GM23248 (cell line): ENCODE measurements around the gene HSD17B12.
"Not testable (repeated sequence)": the region's sequence is repeated elsewhere in the genome, so short reads cannot be mapped to it uniquely, and the experiment has no call there.

Experiments
- EZH2 ChIP-seq: fragments of 200-600 bp; sonication (generic); IDR thresholded peaks from 2 replicates; pipeline ENCODE4 v1.6.1; 2018; ENCODE audit warnings: antibody characterized with exemption, mild to moderate bottlenecking; ENCODE audit not compliant: insufficient read depth, poor library complexity, severe bottlenecking
- EZH2phosphoT487 ChIP-seq: fragments of 200-600 bp; sonication (generic); IDR thresholded peaks from 2 replicates; pipeline ENCODE4 v1.6.1; 2018; ENCODE audit warnings: antibody characterized with exemption, moderate library complexity, mild to moderate bottlenecking, low read depth; ENCODE audit not compliant: insufficient read depth

DNA sequence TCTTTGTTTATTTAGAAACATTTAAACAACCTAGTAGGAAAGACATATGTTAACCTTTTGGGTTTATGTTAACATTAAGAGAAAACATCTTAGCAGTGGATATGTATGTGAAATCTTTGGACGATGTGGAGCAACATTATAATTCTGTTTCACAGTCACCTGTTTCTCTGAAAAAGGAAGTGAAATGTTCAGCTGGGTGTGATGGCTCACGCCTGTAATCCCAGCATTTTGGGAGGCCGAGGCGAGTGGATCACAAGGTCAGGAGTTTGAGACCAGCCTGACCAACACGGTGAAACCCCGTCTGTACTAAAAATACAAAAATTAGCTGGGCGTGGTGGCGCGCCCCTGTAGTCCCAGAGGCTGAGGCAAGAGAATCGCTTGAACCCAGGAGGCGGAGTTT is 1.5 kb downstream of the HSD17B12 start:
- TF ChIP-seq EZH2, EZH2phosphoT487: not testable (repeated sequence)
